ENCODE measurements around the gene STK17A. TPM values are rescaled to one million over a fixed set of nuclear protein-coding genes. Genes with fewer than 3 reads are reported as not detected.
"Not testable (repeated sequence)": the region's sequence is repeated elsewhere in the genome, so short reads cannot be mapped to it uniquely, and the experiment has no call there.

Gene STK17A
- polyA plus RNA-seq, 4 donors: 15.6 to 26.4 (median 19.9) TPM

DNA sequence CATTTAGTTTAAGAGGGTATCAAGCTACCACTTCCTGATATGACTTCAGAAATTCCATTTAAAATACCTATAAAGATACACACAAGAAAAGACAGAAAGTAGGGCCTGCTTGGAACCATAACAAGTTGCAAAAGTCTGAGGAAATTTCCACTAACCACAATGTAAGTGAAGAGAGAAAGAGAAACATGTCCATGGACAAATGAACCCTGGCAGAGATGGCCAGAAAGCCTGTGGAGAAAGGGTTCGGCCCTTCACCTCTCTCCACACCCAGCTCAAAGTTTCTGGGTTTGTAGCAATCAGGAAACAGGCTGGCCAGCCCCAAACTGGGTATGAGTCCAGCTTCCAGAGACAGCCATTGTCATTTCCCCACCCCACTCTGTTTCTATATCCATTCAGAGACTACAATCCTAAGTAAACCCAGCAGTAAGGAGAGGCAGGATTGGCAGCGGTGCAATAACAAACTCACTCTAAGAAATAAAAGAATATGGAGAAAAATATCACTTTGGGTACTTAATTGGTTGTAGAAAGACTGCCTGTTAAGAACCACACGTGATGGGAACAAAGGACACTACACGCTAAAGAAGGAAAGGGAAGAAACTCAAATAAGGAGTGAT is 71.1 kb downstream of the STK17A start:
- no peak for DNase-seq (ENCODE audit: low read depth in 4 of 4, low spot score in 2 of 4)

DNA sequence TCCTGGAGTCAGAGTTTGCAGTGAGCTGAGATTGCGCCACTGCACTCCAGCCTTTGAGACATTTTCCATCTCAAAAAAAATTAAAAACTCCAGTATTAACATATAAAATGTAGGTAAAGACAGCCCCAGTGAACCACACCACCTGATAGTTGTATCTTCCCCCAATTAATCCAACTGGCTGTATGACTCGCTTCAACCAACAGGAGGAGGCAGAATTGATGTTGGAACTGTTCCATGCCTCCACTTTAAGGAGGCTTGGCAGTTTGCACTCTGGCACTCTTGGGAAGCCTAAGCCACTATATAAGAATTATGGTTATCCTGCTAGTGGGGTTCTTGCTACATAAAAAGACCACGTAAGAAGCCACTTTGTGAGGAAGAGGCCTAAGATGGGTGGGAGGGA is 72.7 kb downstream of the STK17A start:
- no peak for DNase-seq (ENCODE audit: low read depth in 4 of 4, low spot score in 2 of 4)

DNA sequence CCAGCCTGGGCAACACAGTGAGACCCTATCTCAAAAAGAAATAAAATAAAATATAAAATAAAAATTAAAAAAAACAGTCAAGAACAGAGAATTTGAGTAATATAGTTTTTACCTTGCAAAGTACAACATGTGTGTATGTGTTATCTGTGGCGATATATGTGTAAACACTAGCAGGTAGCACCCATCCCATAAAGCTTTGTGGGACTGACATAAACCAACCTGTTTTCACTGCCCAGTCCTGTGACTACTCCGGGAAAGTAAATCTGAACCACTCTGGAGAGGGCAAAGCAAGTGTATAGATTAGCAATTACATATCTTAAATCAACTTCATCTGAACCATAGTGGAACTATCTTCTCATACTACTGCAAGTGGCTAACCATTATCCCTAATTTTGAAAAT is 74.1 kb downstream of the STK17A start:
- no peak for DNase-seq (ENCODE audit: low read depth in 4 of 4, low spot score in 2 of 4)

DNA sequence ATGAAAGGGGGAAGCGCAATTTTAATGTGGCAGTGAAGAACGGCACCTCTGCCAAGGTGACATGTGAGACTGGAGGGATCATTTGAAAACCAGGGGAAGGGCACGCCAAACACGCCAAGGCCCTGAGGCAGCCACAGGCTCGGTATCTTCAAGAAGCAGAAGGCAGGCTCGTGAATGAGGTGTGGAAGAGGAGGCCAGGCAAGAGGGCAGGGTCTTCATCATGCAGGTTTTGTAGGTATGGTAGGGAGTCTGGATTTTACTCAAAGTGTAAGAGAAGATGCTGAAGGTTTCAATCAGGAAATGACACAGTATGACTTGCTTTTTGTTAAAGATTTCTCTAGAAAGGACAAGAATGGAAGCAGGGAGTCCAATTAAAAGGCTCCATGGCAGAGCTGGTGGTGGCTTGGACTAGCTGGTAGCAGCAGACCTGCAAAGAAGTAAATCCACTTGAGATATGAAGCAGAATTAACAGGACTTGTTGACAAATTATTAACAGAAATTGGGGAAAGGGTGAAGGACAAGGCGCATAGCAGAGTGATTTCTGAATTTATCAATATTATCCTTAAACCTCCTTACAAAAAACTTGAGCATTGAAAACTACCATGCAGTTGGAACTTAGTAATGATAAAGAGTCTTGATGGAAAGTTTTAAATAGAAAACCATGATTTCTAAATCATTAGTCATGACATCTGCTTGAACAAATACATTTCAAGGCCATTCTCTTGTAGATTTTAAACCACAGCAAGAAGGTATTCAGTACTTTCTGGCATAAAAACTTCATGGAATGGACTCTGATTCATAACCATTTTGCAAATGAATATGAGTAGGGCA is 76.0 kb downstream of the STK17A start:
- DNase-seq (ENCODE audit: low read depth in 4 of 4, low spot score in 2 of 4): no peak

DNA sequence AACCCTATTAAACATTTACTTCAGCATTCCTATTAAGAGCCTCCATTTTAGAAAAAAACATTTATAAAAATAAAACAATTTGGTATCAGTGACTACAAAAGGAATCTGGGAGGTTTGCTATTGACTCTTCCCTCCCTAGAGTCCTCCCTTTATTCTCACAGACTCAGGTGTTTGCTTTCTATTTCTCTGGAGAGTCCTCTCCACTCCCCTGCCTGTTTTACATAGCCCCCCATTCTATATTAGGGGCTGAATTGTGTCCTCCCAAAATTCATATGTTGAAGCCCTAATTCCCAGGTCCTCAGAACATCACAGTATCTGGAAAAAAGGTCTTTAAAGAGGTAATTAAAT is 76.6 kb downstream of the STK17A start:
- DNase-seq (ENCODE audit: low read depth in 4 of 4, low spot score in 2 of 4): no peak

DNA sequence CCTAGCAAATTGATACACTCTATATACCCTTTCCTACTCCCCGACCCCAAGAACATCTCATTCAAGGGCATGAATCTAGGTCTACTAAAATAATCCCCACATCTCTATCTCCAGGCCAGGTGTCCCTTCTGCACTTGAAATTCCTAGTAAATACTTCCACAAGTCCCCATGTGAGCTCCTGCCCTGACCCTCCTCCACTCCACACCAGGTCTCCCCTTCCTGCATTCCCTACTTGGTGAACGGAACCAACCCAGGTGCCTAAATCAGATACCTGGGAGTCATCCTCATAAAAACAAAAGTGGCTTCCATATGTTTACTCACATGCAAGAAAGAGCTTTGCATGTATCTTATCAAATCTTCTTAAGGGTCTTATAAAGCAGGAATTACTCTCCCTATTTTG is 77.2 kb downstream of the STK17A start:
- DNase-seq (ENCODE audit: low read depth in 4 of 4, low spot score in 2 of 4): no peak

DNA sequence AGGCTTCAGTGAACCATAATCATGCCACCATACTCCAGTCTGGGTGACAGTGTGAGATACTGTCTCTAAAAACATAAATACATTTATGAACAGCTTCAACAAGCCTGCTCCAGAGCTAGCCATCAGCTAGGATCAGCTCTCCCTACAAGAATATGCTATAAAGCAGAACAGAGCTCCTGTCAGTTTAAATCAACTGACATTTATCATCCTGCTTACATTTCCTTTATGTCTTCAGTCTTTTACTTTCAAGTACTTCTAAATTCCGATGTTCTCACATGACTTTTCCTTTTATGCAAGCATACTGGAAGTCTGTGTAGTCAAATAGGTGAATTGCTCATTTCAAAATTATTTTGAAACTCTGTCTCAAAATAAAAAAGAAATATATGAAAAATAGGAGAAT is 81.8 kb downstream of the STK17A start:
- DNase-seq (ENCODE audit: low read depth in 4 of 4, low spot score in 2 of 4): no peak

DNA sequence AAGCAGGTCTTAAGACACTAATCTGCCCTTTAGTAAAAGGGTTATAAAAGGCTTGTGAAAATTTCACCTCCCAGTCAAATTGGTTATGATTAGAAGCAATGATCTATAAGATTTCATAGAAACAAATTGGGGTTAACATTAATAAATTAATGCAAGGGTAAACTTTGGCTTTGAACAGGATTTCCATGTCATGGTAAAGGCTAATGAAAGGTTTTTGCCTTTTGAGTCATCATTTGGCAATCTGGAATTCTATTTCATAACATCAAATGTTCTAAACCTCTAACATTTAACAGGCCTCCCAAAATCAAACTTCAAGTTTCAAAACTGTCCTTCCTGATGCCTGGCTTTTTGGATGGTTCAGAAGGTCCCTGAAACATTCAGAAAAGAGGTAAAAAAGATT is 84.0 kb downstream of the STK17A start:
- DNase-seq (ENCODE audit: low read depth in 4 of 4, low spot score in 2 of 4): no peak

DNA sequence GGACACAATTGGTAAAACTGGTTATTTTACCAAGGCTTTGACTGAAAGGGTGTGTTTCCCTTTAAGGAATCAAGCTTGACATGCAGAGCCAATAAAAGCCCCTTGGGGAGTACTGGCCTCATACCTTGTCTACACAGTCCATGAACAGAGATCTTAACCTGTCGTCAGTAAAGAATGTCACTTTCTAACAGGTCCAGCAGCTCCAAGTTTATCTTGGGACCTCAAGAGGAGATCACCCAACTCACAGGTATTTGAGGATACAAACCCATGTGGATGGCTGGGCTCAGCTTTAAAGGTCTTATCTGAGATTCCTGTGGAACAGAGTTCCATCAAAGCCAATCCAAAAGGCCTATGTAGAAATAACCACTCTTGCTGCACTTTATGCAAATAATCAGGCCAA is 85.1 kb downstream of the STK17A start:
- no peak for DNase-seq (ENCODE audit: low read depth in 4 of 4, low spot score in 2 of 4)

DNA sequence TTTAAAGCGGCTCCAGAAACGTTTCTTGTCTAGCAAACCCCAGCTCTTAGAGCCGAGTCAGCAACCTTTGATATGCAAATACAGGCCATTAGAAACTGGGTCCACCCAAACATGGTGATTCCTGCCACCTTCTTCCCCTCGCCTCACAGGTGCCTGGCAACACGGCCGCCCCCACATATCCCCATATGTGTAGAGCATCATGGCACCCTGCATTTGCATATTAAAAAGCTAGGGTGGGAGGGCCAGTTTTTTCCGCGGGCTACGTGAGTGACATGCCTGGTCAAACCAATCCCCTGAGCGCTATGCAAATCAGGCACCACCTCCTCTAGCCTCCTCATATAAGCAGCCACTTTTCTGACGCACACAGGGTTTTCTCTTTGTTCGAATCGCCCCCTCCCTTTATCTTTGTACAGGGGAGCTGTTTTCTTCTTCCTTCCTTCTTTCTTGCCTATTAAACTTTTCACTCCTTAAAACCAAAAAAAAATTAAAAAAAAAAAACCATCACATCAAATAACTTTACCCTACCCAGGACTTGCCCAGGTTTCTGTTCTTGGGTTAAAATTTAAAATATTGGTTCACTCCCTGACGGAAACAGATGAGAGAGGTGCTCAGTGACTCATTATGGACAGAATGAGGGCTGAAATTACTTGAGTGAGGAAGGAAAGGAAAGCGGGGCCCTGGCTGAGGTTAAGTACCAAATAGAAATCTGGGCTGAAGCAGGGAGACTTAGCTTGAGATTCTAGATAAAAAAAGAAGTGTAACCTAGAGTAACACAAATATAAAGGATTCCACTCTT is 86.6 kb downstream of the STK17A start:
- no peak for DNase-seq (ENCODE audit: low read depth in 4 of 4, low spot score in 2 of 4)

DNA sequence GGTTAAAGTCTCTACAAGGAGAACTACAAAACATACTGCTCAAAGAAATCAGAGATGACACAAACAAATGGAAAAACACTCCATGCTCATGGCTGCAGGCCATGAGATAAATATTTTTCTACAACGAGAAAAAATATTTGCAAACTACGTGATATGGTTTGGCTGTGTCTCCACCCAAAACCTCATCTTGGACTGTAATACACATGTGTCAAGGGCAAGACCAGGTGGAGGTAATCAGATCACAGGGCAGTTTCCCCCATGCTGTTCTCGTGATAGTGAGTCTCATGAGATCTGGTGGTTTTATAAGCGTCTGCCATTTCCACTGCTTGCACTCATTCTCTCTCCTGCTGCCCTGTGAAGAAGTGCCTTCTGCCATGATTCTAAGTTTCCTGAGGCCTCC is 88.6 kb downstream of the STK17A start:
- no peak for DNase-seq (ENCODE audit: low read depth in 4 of 4, low spot score in 2 of 4)

DNA sequence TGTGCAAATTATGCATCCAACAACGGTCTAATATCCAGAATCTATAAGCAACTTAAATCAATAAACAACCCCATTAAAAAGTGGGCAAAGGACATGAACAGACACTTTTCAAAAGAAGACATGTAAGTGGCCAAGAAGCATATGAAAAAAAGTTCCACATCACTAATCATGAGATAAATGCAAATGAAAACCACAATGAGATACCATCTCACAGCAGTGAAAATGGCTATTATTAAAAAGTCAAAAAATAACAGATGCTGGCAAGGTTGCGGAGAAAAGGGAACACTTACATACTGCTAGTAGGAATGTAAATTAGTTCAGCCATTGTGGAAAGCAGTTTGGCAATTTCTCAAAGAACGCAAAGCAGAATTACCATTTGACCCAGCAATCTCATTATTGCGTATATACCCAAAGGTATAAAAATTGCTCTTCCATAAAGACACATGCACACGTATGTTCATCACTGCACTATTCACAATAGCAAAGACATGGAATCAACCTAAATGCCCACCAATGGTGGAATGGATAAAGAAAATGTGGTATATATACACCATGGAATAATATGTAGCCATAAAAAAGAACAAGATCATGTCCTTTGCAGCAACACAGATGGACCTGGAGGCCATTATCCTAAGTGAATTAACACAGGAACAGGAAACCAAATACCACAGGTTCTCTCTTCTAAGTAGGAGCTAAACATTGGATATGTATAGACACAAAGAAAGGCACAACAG is 90.5 kb downstream of the STK17A start:
- not testable (repeated sequence) for DNase-seq (ENCODE audit: low read depth in 4 of 4, low spot score in 2 of 4)

DNA sequence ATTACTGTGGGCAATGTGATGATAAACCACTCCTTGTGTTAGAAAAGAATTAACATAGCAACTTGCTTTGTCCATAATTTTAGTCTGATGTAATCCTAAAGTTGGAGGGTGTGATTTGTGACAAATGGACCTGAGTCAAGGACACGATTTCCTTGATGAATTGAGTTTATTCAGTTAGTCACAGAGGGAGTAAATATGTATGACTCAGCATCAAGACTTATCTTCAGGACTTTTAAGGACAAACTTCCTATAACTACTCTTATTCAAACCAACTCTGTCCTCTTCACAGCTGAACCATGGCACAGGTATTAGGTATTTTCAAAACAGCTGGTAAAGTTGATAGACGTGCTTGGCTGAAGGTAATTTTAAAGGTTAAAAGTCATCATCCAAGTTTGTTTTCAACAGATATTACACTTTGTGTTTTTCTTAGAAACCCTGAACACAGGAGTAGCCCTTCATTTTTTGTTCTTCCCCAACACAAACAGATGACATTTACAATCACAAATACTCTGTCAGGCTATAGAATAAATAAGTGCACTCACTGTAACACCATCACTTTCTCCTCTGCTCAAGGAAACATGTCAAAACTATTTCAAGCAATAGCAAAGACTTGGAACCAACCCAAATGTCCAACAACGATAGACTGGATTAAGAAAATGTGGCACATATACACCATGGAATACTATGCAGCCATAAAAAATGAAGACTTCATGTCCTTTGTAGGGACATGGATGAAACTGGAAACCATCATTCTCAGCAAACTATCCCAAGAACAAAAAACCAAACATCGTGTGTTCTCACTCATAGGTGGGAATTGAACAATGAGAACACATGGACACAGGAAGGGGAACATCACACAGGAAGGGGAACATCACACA is 91.9 kb downstream of the STK17A start:
- no peak for DNase-seq (ENCODE audit: low read depth in 4 of 4, low spot score in 2 of 4)

Other genes with a start within 250 kb of the STK17A start
- 10 to 100 TPM; 61.2 to 86.5 (median 72.0) TPM for gene COA1, start 146.4 kb downstream of the STK17A start, polyA plus RNA-seq (ENCODE audit: insufficient read length in 4 of 4)
- gene BLVRA, start 175.6 kb downstream of the STK17A start, polyA plus RNA-seq (ENCODE audit: insufficient read length in 4 of 4): 10 to 100 TPM; 48.6 to 63.2 (median 54.2) TPM

Measured in left renal cortex interstitium (tissue), 4 donors.